GM23338 (cell line): ENCODE measurements around the gene ISL2.

ENCODE experiments used
- CREB1 ChIP-seq: fragments of 250-450 bp; sonication (Bioruptor Pico); IDR thresholded peaks from 2 replicates; pipeline ENCODE4 v1.5.0; 2020; ENCODE audit warnings: low read depth, mild to moderate bottlenecking, moderate library complexity
- EZH2 ChIP-seq: fragments of 200-600 bp; sonication (generic); IDR thresholded peaks from one replicate; pipeline ENCODE4 v1.8.0; 2017; ENCODE audit warnings: antibody characterized with exemption, mild to moderate bottlenecking, low read depth; ENCODE audit not compliant: unreplicated experiment
- EZH2phosphoT487 ChIP-seq: fragments of 200-600 bp; sonication (generic); IDR thresholded peaks from one replicate; pipeline ENCODE4 v1.8.1; 2018; ENCODE audit warnings: antibody characterized with exemption; ENCODE audit not compliant: unreplicated experiment
- JUNB ChIP-seq: IDR thresholded peaks from one replicate; pipeline ENCODE4 v1.6.1; 2016; ENCODE audit warnings: antibody characterized with exemption; ENCODE audit not compliant: unreplicated experiment
- NANOG ChIP-seq: IDR thresholded peaks from 2 replicates; pipeline ENCODE4 v1.6.1; 2016; ENCODE audit warnings: antibody characterized with exemption, borderline replicate concordance
- POLR2AphosphoS5 ChIP-seq: IDR thresholded peaks from 2 replicates; pipeline ENCODE4 v1.6.1; 2016; ENCODE audit warnings: antibody characterized with exemption, low read depth
- STAT1 ChIP-seq: IDR thresholded peaks from one replicate; pipeline ENCODE4 v1.6.1; 2016; ENCODE audit warnings: antibody characterized with exemption; ENCODE audit not compliant: unreplicated experiment
- ZNF114 ChIP-seq: fragments of 250-450 bp; sonication (Bioruptor Pico); IDR thresholded peaks from 2 replicates; pipeline ENCODE4 v1.5.0; 2020; ENCODE audit warnings: mild to moderate bottlenecking, moderate library complexity
- TF ChIP-seq, protein P1 (sequence below), 2 experiments: fragments of 200-600 bp in 1 of 2; sonication (generic) in 1 of 2; conservative IDR thresholded peaks; 2 replicates each; pipeline versions ENCODE4 v1.5.1 to v1.6.1; 2016 to 2017; ENCODE audit warnings: antibody characterized with exemption in 2 of 2, low read depth in 2 of 2, mild to moderate bottlenecking in 2 of 2, moderate library complexity in 1 of 2
- TF ChIP-seq, protein P2 (sequence below): IDR thresholded peaks from one replicate; pipeline ENCODE4 v1.6.1; 2018; ENCODE audit warnings: antibody characterized with exemption; ENCODE audit not compliant: unreplicated experiment
- TF ChIP-seq, protein P3 (sequence below): IDR thresholded peaks from 2 replicates; pipeline ENCODE4 v1.6.1; 2016; ENCODE audit warnings: antibody characterized with exemption
- TF ChIP-seq, protein P4 (sequence below): fragments of 250-450 bp; sonication (Bioruptor Pico); IDR thresholded peaks from 2 replicates; pipeline ENCODE4 v1.5.0; 2020; ENCODE audit warnings: mild to moderate bottlenecking, moderate library complexity

DNA sequence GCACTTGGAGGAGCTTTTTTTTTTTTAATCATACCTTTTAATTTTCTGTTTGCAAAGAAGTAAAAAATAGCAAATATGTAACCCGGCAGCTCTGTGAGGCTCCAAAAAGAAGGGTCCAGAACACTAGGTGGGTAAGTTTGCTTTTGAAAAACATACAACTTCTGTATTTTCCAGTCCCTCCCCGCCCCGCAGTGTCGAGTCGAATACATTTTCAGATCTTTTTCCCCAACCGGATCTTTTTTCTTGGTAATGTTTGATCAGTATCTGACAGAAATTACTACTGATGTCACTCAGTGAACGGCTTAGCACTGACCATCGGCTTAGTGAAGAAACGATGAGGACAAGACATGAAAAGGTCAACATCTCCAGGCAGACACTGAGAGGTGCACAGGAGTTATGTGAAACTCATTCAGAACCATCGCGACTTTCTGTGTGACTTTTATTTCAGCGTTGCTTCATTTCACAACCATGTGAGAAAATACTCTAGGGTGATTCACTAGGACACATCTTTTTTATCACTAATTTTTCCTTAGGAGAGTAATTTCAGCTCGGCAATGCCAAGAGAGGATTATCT is 11.0 kb downstream of the ISL2 start:
- TF ChIP-seq, protein P1, sequence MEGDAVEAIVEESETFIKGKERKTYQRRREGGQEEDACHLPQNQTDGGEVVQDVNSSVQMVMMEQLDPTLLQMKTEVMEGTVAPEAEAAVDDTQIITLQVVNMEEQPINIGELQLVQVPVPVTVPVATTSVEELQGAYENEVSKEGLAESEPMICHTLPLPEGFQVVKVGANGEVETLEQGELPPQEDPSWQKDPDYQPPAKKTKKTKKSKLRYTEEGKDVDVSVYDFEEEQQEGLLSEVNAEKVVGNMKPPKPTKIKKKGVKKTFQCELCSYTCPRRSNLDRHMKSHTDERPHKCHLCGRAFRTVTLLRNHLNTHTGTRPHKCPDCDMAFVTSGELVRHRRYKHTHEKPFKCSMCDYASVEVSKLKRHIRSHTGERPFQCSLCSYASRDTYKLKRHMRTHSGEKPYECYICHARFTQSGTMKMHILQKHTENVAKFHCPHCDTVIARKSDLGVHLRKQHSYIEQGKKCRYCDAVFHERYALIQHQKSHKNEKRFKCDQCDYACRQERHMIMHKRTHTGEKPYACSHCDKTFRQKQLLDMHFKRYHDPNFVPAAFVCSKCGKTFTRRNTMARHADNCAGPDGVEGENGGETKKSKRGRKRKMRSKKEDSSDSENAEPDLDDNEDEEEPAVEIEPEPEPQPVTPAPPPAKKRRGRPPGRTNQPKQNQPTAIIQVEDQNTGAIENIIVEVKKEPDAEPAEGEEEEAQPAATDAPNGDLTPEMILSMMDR (conservative IDR thresholded peaks at IDR 0.05; ENCODE audit: low read depth in 2 of 2) = no peak
- TF ChIP-seq POLR2AphosphoS5 = no peak
- TF ChIP-seq CREB1 (CRISPR knock-in tag) = no peak
- no peak for TF ChIP-seq EZH2
- TF ChIP-seq EZH2phosphoT487 = no peak
- TF ChIP-seq NANOG = no peak
- TF ChIP-seq, protein P2, sequence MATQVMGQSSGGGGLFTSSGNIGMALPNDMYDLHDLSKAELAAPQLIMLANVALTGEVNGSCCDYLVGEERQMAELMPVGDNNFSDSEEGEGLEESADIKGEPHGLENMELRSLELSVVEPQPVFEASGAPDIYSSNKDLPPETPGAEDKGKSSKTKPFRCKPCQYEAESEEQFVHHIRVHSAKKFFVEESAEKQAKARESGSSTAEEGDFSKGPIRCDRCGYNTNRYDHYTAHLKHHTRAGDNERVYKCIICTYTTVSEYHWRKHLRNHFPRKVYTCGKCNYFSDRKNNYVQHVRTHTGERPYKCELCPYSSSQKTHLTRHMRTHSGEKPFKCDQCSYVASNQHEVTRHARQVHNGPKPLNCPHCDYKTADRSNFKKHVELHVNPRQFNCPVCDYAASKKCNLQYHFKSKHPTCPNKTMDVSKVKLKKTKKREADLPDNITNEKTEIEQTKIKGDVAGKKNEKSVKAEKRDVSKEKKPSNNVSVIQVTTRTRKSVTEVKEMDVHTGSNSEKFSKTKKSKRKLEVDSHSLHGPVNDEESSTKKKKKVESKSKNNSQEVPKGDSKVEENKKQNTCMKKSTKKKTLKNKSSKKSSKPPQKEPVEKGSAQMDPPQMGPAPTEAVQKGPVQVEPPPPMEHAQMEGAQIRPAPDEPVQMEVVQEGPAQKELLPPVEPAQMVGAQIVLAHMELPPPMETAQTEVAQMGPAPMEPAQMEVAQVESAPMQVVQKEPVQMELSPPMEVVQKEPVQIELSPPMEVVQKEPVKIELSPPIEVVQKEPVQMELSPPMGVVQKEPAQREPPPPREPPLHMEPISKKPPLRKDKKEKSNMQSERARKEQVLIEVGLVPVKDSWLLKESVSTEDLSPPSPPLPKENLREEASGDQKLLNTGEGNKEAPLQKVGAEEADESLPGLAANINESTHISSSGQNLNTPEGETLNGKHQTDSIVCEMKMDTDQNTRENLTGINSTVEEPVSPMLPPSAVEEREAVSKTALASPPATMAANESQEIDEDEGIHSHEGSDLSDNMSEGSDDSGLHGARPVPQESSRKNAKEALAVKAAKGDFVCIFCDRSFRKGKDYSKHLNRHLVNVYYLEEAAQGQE = no peak
- no peak for TF ChIP-seq JUNB
- no peak for TF ChIP-seq STAT1
- TF ChIP-seq, protein P3, sequence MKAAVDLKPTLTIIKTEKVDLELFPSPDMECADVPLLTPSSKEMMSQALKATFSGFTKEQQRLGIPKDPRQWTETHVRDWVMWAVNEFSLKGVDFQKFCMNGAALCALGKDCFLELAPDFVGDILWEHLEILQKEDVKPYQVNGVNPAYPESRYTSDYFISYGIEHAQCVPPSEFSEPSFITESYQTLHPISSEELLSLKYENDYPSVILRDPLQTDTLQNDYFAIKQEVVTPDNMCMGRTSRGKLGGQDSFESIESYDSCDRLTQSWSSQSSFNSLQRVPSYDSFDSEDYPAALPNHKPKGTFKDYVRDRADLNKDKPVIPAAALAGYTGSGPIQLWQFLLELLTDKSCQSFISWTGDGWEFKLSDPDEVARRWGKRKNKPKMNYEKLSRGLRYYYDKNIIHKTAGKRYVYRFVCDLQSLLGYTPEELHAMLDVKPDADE = no peak
- no peak for TF ChIP-seq ZNF114 (CRISPR knock-in tag)
- TF ChIP-seq, protein P4, sequence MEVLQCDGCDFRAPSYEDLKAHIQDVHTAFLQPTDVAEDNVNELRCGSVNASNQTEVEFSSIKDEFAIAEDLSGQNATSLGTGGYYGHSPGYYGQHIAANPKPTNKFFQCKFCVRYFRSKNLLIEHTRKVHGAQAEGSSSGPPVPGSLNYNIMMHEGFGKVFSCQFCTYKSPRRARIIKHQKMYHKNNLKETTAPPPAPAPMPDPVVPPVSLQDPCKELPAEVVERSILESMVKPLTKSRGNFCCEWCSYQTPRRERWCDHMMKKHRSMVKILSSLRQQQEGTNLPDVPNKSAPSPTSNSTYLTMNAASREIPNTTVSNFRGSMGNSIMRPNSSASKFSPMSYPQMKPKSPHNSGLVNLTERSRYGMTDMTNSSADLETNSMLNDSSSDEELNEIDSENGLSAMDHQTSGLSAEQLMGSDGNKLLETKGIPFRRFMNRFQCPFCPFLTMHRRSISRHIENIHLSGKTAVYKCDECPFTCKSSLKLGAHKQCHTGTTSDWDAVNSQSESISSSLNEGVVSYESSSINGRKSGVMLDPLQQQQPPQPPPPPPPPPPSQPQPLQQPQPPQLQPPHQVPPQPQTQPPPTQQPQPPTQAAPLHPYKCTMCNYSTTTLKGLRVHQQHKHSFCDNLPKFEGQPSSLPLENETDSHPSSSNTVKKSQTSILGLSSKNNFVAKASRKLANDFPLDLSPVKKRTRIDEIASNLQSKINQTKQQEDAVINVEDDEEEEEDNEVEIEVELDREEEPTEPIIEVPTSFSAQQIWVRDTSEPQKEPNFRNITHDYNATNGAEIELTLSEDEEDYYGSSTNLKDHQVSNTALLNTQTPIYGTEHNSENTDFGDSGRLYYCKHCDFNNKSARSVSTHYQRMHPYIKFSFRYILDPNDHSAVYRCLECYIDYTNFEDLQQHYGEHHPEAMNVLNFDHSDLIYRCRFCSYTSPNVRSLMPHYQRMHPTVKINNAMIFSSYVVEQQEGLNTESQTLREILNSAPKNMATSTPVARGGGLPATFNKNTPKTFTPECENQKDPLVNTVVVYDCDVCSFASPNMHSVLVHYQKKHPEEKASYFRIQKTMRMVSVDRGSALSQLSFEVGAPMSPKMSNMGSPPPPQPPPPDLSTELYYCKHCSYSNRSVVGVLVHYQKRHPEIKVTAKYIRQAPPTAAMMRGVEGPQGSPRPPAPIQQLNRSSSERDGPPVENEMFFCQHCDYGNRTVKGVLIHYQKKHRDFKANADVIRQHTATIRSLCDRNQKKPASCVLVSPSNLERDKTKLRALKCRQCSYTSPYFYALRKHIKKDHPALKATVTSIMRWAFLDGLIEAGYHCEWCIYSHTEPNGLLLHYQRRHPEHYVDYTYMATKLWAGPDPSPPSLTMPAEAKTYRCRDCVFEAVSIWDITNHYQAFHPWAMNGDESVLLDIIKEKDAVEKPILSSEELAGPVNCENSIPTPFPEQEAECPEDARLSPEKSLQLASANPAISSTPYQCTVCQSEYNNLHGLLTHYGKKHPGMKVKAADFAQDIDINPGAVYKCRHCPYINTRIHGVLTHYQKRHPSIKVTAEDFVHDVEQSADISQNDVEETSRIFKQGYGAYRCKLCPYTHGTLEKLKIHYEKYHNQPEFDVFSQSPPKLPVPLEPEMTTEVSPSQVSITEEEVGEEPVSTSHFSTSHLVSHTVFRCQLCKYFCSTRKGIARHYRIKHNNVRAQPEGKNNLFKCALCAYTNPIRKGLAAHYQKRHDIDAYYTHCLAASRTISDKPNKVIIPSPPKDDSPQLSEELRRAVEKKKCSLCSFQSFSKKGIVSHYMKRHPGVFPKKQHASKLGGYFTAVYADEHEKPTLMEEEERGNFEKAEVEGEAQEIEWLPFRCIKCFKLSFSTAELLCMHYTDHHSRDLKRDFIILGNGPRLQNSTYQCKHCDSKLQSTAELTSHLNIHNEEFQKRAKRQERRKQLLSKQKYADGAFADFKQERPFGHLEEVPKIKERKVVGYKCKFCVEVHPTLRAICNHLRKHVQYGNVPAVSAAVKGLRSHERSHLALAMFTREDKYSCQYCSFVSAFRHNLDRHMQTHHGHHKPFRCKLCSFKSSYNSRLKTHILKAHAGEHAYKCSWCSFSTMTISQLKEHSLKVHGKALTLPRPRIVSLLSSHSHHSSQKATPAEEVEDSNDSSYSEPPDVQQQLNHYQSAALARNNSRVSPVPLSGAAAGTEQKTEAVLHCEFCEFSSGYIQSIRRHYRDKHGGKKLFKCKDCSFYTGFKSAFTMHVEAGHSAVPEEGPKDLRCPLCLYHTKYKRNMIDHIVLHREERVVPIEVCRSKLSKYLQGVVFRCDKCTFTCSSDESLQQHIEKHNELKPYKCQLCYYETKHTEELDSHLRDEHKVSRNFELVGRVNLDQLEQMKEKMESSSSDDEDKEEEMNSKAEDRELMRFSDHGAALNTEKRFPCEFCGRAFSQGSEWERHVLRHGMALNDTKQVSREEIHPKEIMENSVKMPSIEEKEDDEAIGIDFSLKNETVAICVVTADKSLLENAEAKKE = no peak
